Neural progenitor cell (in vitro differentiated cells): ENCODE measurements around the gene TDRKH. TPM values are rescaled to one million over a fixed set of nuclear protein-coding genes. Genes with fewer than 3 reads are reported as not detected.
A peak's percentile ranks its signal among the peaks of the same experiment; 100 is the strongest.

Experiments used
- DNase-seq: peaks from one replicate; pipeline ENCODE4 v3.0.0-alpha.2; 2016; ENCODE audit warnings: low spot score
- H2AFZ ChIP-seq: fragments of 200-600 bp; sonication (generic); replicated peaks from 2 replicates; pipeline ENCODE4 v1.6.1; 2016; ENCODE audit warnings: antibody characterized with exemption
- H3F3A ChIP-seq: fragments of 200-600 bp; sonication (generic); 2 replicates; pipeline ENCODE4 v1.6.1; 2016; ENCODE audit warnings: antibody characterized with exemption, low read depth
- H3K27ac ChIP-seq: fragments of 200-600 bp; sonication (generic); 2 replicates; pipeline ENCODE4 v1.5.1; 2016; ENCODE audit warnings: mild to moderate bottlenecking
- H3K27me3 ChIP-seq: fragments of 200-600 bp; sonication (generic); 2 replicates; pipeline ENCODE4 v1.6.1; 2016; ENCODE audit warnings: mild to moderate bottlenecking, moderate library complexity
- H3K36me3 ChIP-seq: fragments of 200-600 bp; sonication (generic); 2 replicates; pipeline ENCODE4 v1.5.1; 2016
- H3K4me1 ChIP-seq: fragments of 200-600 bp; sonication (generic); 2 replicates; pipeline ENCODE4 v1.6.1; 2016; ENCODE audit warnings: mixed run types
- H3K4me2 ChIP-seq: fragments of 200-600 bp; sonication (generic); 2 replicates; pipeline ENCODE4 v1.6.1; 2016
- H3K4me3 ChIP-seq: fragments of 200-600 bp; sonication (generic); 2 replicates; pipeline ENCODE4 v1.5.1; 2016
- H3K79me2 ChIP-seq: fragments of 200-600 bp; sonication (generic); 2 replicates; pipeline ENCODE4 v1.6.1; 2016; ENCODE audit warnings: low read depth
- H3K9ac ChIP-seq: fragments of 200-600 bp; sonication (generic); 2 replicates; pipeline ENCODE4 v1.6.1; 2016
- H3K9me3 ChIP-seq: fragments of 200-600 bp; sonication (generic); 2 replicates; pipeline ENCODE4 v1.5.1; 2016; ENCODE audit warnings: low read depth
- H4K20me1 ChIP-seq: fragments of 200-600 bp; sonication (generic); 2 replicates; pipeline ENCODE4 v1.6.1; 2016; ENCODE audit warnings: low read depth
- H3K27ac Mint-ChIP-seq: 3 replicates; pipeline ENCODE4 v1.8.0; 2021; ENCODE audit warnings: mixed read lengths
- H3K27me3 Mint-ChIP-seq: 2 replicates; pipeline ENCODE4 v1.8.0; 2022; ENCODE audit warnings: low read depth, mild to moderate bottlenecking, inconsistent platforms, moderate library complexity, mixed read lengths; ENCODE audit not compliant: insufficient read depth
- H3K36me3 Mint-ChIP-seq: 3 replicates; pipeline ENCODE4 v1.8.0; 2021; ENCODE audit warnings: mixed read lengths
- H3K4me1 Mint-ChIP-seq: 3 replicates; pipeline ENCODE4 v1.8.0; 2021; ENCODE audit warnings: mixed read lengths
- H3K4me3 Mint-ChIP-seq: 3 replicates; pipeline ENCODE4 v1.8.0; 2021; ENCODE audit warnings: mild to moderate bottlenecking, moderate library complexity, mixed read lengths
- H3K9me3 Mint-ChIP-seq: 3 replicates; pipeline ENCODE4 v1.8.0; 2020; ENCODE audit warnings: mixed read lengths
- EZH2 ChIP-seq: fragments of 200-600 bp; sonication (generic); IDR thresholded peaks from 2 replicates; pipeline ENCODE4 v1.6.1; 2017; ENCODE audit warnings: antibody characterized with exemption, mild to moderate bottlenecking, moderate library complexity
- EZH2phosphoT487 ChIP-seq: fragments of 200-600 bp; sonication (generic); IDR thresholded peaks from 2 replicates; pipeline ENCODE4 v1.6.1; 2017; ENCODE audit warnings: antibody characterized with exemption
- total RNA-seq: library from RNA; depleted of rRNA; stranded (reverse); fragments of >200 nt; gene quantifications from 2 replicates; pipeline ENCODE4 v1.2.3, GENCODE V29; 2015; ENCODE audit warnings: low replicate concordance
- TF ChIP-seq, protein P1 (sequence below): fragments of 200-600 bp; sonication (generic); IDR thresholded peaks from 2 replicates; pipeline ENCODE4 v1.5.1; 2017; ENCODE audit warnings: antibody characterized with exemption, mild to moderate bottlenecking

TDRKH gene
- total RNA-seq, 1 donor from 2014 or later = 26.3 TPM

DNA sequence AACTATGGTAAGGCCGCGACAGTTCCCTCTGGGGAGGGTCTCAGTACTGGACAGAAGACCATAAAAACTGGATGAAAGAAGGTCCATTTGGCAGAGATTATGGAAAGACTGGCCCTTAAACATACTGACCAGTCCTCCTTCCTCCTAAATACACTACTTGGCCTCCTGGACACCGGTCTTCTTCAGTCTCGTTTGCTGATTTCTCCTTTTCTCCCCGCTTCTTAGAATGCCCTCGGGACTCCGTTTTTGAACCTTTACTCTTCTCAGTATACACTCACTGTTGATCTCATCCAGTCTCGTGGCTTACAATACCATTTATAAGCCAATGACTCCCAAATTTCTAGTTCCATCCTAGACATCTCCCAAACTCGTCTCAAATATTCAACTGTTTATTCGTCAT lies 26.3 kb downstream of the TDRKH start:
- Histone ChIP-seq H3K9ac (peak overlapping the region; percentile 93), H3K27me3 (no peaks in the 10 kb centered on the region), H4K20me1 (no peaks in the 10 kb centered on the region), H3K4me2 (peak overlapping the region; percentile 90), H3K27ac (no peak overlapping the region), H3F3A (peaks cover 3% of the 10 kb centered on the region), H3K36me3 (peaks cover 7% of the 10 kb centered on the region), H3K4me3 (peak overlapping the region; percentile 93), H3K9me3 (no peaks in the 10 kb centered on the region), H3K79me2 (peaks cover 13% of the 10 kb centered on the region), H3K4me1 (peaks cover 7% of the 10 kb centered on the region), H2AFZ (peak overlapping the region; percentile 94)
- H3K27me3 Mint-ChIP-seq = peaks cover 7% of the 10 kb centered on the region
- H3K9me3 Mint-ChIP-seq = no peaks in the 10 kb centered on the region
- peak overlapping the region; percentile 91 for H3K4me3 Mint-ChIP-seq
- peaks cover 23% of the 10 kb centered on the region for H3K4me1 Mint-ChIP-seq
- peak overlapping the region; percentile 78 for H3K27ac Mint-ChIP-seq
- TF ChIP-seq, protein P1, sequence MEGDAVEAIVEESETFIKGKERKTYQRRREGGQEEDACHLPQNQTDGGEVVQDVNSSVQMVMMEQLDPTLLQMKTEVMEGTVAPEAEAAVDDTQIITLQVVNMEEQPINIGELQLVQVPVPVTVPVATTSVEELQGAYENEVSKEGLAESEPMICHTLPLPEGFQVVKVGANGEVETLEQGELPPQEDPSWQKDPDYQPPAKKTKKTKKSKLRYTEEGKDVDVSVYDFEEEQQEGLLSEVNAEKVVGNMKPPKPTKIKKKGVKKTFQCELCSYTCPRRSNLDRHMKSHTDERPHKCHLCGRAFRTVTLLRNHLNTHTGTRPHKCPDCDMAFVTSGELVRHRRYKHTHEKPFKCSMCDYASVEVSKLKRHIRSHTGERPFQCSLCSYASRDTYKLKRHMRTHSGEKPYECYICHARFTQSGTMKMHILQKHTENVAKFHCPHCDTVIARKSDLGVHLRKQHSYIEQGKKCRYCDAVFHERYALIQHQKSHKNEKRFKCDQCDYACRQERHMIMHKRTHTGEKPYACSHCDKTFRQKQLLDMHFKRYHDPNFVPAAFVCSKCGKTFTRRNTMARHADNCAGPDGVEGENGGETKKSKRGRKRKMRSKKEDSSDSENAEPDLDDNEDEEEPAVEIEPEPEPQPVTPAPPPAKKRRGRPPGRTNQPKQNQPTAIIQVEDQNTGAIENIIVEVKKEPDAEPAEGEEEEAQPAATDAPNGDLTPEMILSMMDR = no peak
- no peak for TF ChIP-seq EZH2
- TF ChIP-seq EZH2phosphoT487 = no peak
- no peak for DNase-seq
- peaks cover 12% of the 10 kb centered on the region for H3K36me3 Mint-ChIP-seq

DNA sequence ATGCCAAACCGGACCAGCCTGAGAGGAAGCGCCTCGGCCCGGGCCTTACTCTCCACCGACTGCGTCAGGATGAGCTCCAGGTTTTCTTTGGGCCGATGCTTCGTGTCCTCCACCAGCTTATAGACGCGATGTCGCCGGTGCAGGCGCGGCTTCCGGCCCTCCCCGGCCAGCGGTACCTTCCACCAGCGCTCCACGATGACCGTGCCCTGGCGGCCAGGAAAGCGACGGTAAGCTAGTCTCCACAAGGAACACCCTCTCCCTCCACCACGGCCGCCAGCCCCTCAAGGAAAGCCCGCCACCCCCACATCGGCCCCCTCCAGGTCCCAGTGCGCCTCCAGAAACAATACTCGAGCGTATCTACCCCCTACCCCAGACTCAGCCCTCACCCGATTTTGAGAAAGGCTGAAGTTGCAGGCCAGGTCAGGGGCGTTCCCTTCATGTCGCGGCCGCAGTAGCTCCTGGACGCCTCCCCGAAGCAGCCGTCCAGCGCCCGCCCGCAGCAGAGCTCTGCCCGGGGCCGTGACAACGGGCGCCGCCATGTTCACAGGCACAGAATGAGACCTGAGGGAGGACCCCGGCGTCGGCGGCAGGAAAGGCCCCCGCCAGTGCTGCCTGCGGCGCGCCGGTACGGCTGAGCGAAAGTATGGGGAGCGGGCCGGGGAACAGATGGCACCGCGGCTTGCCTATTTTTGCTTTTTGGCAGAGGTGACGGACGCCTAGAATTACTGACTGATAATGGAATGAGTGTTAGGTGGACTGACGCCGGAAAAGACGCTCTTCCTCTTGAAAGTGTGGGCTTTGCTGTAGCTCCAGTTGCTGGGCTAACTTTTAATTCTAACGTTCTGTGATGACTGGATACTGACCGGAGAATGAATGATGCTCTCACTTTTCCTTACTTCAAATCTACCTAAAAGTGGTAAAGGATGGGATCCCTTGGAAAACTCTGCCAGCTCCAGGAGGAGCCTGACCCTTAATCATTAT lies 27.1 kb downstream of the TDRKH start, which contains the start of gene MRPL9:
TSS of gene MRPL9 (minus strand) at position 556 of the 981 bp plus-strand sequence. CDS start at position 539, 17 bp downstream.
- Histone ChIP-seq H3K79me2 (peaks cover 13% of the 10 kb centered on the region), H3K36me3 (peaks cover 7% of the 10 kb centered on the region), H3K9ac (peak within 1 kb of the TSS; percentile 93), H3F3A (peaks cover 3% of the 10 kb centered on the region), H2AFZ (peak within 1 kb of the TSS; percentile 94), H3K4me3 (peak within 1 kb of the TSS; percentile 93), H4K20me1 (no peaks in the 10 kb centered on the region), H3K9me3 (no peaks in the 10 kb centered on the region), H3K27ac (peak within 1 kb of the TSS; percentile 68), H3K27me3 (no peaks in the 10 kb centered on the region), H3K4me1 (peaks cover 7% of the 10 kb centered on the region), H3K4me2 (peak within 1 kb of the TSS; percentile 90)
- peak within 1 kb of the TSS; percentile 91 for H3K4me3 Mint-ChIP-seq
- H3K36me3 Mint-ChIP-seq = peaks cover 12% of the 10 kb centered on the region
- H3K9me3 Mint-ChIP-seq = no peaks in the 10 kb centered on the region
- H3K27me3 Mint-ChIP-seq = peaks cover 7% of the 10 kb centered on the region
- DNase-seq = peak; percentile 90
- peak within 1 kb of the TSS; percentile 78 for H3K27ac Mint-ChIP-seq
- TF ChIP-seq, protein P1 = no peak
- no peak for TF ChIP-seq EZH2phosphoT487
- TF ChIP-seq EZH2 = peak; percentile 17
- peaks cover 23% of the 10 kb centered on the region for H3K4me1 Mint-ChIP-seq

DNA sequence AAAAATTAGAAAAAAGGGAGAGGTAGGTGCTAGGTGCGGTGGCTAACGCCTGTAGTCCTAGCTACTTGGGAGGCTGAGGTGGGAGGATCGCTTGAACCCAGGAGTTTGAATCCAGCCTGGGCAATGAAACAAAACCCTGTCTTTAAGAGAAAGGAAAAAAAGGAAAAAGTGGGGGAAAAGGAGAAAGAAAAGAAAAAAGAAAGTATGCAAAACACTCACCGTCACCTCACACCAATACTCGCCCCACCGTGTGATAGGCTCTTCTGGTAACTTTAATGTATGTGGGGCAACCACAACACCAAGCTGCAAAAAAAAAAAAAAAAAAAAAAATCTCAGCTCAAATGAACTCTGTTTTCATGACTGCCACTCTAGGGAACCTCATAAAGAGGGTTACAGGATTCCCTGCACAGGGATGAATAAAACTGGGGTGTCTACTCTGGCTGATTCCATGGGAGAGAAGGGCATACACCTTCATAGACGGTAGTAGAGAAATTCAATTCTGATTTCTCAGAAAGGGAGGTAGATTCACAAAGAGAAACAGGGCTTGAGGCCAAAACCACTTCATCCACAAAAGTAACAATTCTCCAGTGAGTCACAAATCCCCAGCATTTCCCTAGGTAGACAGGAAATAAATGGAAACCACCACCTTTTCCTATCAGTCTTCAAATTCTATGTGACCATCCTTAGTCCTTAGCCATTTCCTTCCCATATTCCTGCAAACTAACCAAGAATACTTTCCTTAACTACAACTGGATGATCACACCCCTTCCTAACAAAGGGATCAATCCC lies 29.5 kb downstream of the TDRKH start:
- peaks cover 17% of the 10 kb centered on the region for H3K36me3 Mint-ChIP-seq
- H3K27ac ChIP-seq = no peak overlapping the region
- peaks cover 7% of the 10 kb centered on the region for H3K36me3 ChIP-seq
- H3K9me3 ChIP-seq = no peaks in the 10 kb centered on the region
- H3K27me3 ChIP-seq = no peaks in the 10 kb centered on the region
- H3K4me2 ChIP-seq = no peak overlapping the region
- H3K9me3 Mint-ChIP-seq = no peaks in the 10 kb centered on the region
- peaks cover 3% of the 10 kb centered on the region for H3F3A ChIP-seq
- peaks cover 23% of the 10 kb centered on the region for H3K4me1 Mint-ChIP-seq
- no peaks in the 10 kb centered on the region for H4K20me1 ChIP-seq
- peaks cover 13% of the 10 kb centered on the region for H3K79me2 ChIP-seq
- H3K27me3 Mint-ChIP-seq = peaks cover 5% of the 10 kb centered on the region
- peaks cover 7% of the 10 kb centered on the region for H3K4me1 ChIP-seq
- no peak for DNase-seq
- H3K27ac Mint-ChIP-seq = no peak overlapping the region
- H3K4me3 ChIP-seq = no peak overlapping the region
- TF ChIP-seq EZH2phosphoT487 (no peak), EZH2 (no peak)
- TF ChIP-seq, protein P1 = no peak
- peak overlapping the region; percentile 66 for H3K4me3 Mint-ChIP-seq
- H3K9ac ChIP-seq = no peak overlapping the region
- no peak overlapping the region for H2AFZ ChIP-seq
